ENCODE results near the gene SORBS1. TPM values are rescaled to one million over a fixed set of nuclear protein-coding genes. Genes with fewer than 3 reads are reported as not detected.

SORBS1 gene
- total and polyA plus RNA-seq, 9 of the 15 experiments (the other 6 are each of a cell fraction or from before 2014, with no cell fraction given) = 2.0 to 13.3 (median 6.5) TPM

DNA sequence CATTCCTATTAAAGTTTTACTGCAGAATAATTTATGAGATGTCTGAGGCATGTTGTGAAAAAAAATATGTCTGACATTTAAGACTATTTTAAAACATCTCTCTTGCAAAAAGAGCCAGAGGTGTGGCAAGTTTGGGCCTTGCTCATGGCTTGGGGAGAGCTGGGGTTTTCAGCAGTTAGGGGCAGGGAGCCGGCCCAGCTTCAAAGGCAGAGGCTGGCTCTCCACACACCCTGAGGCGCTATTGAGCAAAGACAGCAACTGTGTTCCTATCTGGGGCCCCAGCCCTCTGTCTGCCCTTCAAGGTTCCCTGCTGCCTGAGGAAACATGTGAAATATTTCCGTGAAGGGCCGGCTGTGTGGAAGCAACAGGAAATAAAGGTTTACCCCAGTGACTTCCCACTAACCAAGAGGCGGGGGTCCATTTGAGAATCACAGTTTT lies 94.0 kb downstream of the SORBS1 start (continued):
- TF ChIP-seq IRF2 (CRISPR knock-in tag; IDR thresholded peaks at IDR 0.05) (no peak), CXXC5 (CRISPR knock-in tag; IDR thresholded peaks at IDR 0.05) (peak; percentile 34; the same call in 1 of the 2 replicates), ZNF766 (CRISPR knock-in tag; conservative IDR thresholded peaks at IDR 0.05) (no peak), SREBF2 (CRISPR knock-in tag; IDR thresholded peaks at IDR 0.05) (no peak), MEF2D (tag; conservative IDR thresholded peaks at IDR 0.05; ENCODE audit: low read depth) (no peak), ELF1 (tag; IDR thresholded peaks at IDR 0.05) (no peak), SMAD1 (IDR thresholded peaks at IDR 0.05; ENCODE audit: low read depth, low read length, partially characterized antibody) (no peak), U2AF1 (optimal IDR thresholded peaks at IDR 0.05; ENCODE audit: low read depth, low read length) (no peak), MYC (IDR thresholded peaks at IDR 0.05; ENCODE audit: low read depth, low read length) (peak; percentile 12; the same call in 1 of the 2 replicates), MYC (CRISPR knock-in tag; IDR thresholded peaks at IDR 0.05; ENCODE audit: borderline replicate concordance, low read depth) (no peak), EGR1 (conservative IDR thresholded peaks at IDR 0.05) (no peak), NCOA2 (IDR thresholded peaks at IDR 0.05; ENCODE audit: partially characterized antibody in 2 of 2) (no peak), ARID2 (IDR thresholded peaks at IDR 0.05) (no peak), ZNF143 (CRISPR knock-in tag; IDR thresholded peaks at IDR 0.05) (no peak), TAF9B (IDR thresholded peaks at IDR 0.05; ENCODE audit: partially characterized antibody) (no peak)
- TF ChIP-seq, protein P1, sequence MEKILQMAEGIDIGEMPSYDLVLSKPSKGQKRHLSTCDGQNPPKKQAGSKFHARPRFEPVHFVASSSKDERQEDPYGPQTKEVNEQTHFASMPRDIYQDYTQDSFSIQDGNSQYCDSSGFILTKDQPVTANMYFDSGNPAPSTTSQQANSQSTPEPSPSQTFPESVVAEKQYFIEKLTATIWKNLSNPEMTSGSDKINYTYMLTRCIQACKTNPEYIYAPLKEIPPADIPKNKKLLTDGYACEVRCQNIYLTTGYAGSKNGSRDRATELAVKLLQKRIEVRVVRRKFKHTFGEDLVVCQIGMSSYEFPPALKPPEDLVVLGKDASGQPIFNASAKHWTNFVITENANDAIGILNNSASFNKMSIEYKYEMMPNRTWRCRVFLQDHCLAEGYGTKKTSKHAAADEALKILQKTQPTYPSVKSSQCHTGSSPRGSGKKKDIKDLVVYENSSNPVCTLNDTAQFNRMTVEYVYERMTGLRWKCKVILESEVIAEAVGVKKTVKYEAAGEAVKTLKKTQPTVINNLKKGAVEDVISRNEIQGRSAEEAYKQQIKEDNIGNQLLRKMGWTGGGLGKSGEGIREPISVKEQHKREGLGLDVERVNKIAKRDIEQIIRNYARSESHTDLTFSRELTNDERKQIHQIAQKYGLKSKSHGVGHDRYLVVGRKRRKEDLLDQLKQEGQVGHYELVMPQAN (IDR thresholded peaks at IDR 0.05; ENCODE audit: borderline replicate concordance) = no peak
- TF ChIP-seq, protein P2, sequence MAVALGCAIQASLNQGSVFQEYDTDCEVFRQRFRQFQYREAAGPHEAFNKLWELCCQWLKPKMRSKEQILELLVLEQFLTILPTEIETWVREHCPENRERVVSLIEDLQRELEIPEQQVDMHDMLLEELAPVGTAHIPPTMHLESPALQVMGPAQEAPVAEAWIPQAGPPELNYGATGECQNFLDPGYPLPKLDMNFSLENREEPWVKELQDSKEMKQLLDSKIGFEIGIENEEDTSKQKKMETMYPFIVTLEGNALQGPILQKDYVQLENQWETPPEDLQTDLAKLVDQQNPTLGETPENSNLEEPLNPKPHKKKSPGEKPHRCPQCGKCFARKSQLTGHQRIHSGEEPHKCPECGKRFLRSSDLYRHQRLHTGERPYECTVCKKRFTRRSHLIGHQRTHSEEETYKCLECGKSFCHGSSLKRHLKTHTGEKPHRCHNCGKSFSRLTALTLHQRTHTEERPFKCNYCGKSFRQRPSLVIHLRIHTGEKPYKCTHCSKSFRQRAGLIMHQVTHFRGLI (CRISPR knock-in tag; IDR thresholded peaks at IDR 0.05) = no peak
- TF ChIP-seq, protein P3, sequence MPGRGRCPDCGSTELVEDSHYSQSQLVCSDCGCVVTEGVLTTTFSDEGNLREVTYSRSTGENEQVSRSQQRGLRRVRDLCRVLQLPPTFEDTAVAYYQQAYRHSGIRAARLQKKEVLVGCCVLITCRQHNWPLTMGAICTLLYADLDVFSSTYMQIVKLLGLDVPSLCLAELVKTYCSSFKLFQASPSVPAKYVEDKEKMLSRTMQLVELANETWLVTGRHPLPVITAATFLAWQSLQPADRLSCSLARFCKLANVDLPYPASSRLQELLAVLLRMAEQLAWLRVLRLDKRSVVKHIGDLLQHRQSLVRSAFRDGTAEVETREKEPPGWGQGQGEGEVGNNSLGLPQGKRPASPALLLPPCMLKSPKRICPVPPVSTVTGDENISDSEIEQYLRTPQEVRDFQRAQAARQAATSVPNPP (IDR thresholded peaks at IDR 0.05; ENCODE audit: borderline replicate concordance, insufficient read depth, insufficient read length) = no peak
- TF ChIP-seq, protein P4, sequence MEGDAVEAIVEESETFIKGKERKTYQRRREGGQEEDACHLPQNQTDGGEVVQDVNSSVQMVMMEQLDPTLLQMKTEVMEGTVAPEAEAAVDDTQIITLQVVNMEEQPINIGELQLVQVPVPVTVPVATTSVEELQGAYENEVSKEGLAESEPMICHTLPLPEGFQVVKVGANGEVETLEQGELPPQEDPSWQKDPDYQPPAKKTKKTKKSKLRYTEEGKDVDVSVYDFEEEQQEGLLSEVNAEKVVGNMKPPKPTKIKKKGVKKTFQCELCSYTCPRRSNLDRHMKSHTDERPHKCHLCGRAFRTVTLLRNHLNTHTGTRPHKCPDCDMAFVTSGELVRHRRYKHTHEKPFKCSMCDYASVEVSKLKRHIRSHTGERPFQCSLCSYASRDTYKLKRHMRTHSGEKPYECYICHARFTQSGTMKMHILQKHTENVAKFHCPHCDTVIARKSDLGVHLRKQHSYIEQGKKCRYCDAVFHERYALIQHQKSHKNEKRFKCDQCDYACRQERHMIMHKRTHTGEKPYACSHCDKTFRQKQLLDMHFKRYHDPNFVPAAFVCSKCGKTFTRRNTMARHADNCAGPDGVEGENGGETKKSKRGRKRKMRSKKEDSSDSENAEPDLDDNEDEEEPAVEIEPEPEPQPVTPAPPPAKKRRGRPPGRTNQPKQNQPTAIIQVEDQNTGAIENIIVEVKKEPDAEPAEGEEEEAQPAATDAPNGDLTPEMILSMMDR (IDR thresholded peaks at IDR 0.05 in 2 of 3, conservative IDR thresholded peaks at IDR 0.05 in 1 of 3; ENCODE audit: insufficient read depth in 2 of 3, low read depth in 1 of 3, low read length in 3 of 3) = peak; percentile 52 to 69 (median 59)
